Nephron progenitor cell (in vitro differentiated cells): ENCODE data around the gene JMJD7.
"Not testable (repeated sequence)": the region's sequence is repeated elsewhere in the genome, so short reads cannot be mapped to it uniquely, and the experiment has no call there.

ENCODE experiments used
- DNase-seq: peaks from one replicate; pipeline ENCODE4 v3.0.0; 2021
- H3K27ac Mint-ChIP-seq: 2 replicates; pipeline ENCODE4 v1.8.0; 2021; ENCODE audit warnings: mild to moderate bottlenecking, moderate library complexity, mixed read lengths
- H3K27me3 Mint-ChIP-seq: 2 replicates; pipeline ENCODE4 v1.8.0; 2021; ENCODE audit warnings: mild to moderate bottlenecking, low read depth, mixed read lengths; ENCODE audit not compliant: poor library complexity
- H3K36me3 Mint-ChIP-seq: 2 replicates; pipeline ENCODE4 v1.8.0; 2021; ENCODE audit warnings: low read depth, mixed read lengths
- H3K4me1 Mint-ChIP-seq: 2 replicates; pipeline ENCODE4 v1.8.0; 2021; ENCODE audit warnings: mixed read lengths
- H3K4me3 Mint-ChIP-seq: 2 replicates; pipeline ENCODE4 v1.8.0; 2021; ENCODE audit warnings: mild to moderate bottlenecking, moderate library complexity, mixed read lengths
- H3K9me3 Mint-ChIP-seq: 2 replicates; pipeline ENCODE4 v1.8.0; 2021; ENCODE audit warnings: mild to moderate bottlenecking, moderate library complexity, mixed read lengths
- TF ChIP-seq, protein P1 (sequence below): fragments of 200-600 bp; sonication (generic); IDR thresholded peaks from 2 replicates; pipeline ENCODE4 v1.5.0; 2021; ENCODE audit warnings: antibody characterized with exemption

JMJD7 gene

DNA sequence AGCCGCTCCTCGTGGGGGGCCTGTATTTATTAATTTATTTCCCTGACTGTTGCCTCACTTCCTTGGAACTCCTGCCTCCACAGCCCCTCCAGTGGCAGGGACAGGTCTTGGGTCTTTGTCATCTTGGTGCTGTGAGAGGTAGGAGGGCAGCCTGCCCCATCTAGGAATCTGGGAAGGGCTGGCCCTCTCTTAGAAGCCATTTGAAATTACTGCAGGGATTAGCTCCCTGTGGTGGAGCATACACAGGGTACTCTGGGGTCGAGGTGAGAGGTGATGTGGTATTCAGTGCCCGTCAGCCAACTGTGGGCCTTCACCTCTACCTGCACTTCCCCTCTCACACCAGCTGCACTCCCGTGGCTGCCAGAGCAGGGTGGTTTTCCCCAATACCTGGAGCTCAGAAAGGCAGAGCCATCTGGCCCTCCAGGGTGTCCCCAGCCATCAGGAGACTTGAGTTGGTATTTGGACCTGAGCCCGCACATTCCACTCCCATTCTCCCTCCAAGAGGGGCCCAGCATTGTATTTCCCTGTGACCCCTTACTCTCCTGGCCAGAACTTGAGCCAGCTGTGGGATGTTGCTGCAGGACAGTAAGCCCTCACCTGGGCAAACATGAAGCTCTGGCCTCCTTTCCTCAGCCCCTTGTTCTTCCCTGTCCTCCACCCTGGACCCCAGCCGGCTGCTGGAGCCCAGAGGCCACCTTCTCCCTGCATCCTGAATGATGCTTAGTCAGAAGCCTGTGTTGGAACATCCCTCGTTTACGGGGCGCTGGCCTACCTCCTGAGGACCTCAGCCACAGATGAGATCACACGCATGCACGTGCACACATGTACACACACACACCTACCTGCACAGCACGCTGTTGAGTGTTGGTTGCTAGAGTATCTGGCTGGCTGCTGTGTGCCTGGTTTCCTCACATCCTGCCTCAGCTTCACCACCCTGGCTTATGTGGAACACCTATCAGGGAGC is 2.0 kb upstream of the JMJD7 start:
- peaks cover 21% of the 10 kb centered on the region for H3K27me3 Mint-ChIP-seq
- peaks cover 16% of the 10 kb centered on the region for H3K4me1 Mint-ChIP-seq
- no peaks in the 10 kb centered on the region for H3K9me3 Mint-ChIP-seq
- DNase-seq, result no peak
- TF ChIP-seq, protein P1, sequence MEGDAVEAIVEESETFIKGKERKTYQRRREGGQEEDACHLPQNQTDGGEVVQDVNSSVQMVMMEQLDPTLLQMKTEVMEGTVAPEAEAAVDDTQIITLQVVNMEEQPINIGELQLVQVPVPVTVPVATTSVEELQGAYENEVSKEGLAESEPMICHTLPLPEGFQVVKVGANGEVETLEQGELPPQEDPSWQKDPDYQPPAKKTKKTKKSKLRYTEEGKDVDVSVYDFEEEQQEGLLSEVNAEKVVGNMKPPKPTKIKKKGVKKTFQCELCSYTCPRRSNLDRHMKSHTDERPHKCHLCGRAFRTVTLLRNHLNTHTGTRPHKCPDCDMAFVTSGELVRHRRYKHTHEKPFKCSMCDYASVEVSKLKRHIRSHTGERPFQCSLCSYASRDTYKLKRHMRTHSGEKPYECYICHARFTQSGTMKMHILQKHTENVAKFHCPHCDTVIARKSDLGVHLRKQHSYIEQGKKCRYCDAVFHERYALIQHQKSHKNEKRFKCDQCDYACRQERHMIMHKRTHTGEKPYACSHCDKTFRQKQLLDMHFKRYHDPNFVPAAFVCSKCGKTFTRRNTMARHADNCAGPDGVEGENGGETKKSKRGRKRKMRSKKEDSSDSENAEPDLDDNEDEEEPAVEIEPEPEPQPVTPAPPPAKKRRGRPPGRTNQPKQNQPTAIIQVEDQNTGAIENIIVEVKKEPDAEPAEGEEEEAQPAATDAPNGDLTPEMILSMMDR, result no peak
- peak overlapping the region; percentile 73 for H3K4me3 Mint-ChIP-seq
- no peak overlapping the region for H3K27ac Mint-ChIP-seq
- H3K36me3 Mint-ChIP-seq, result peaks cover 4% of the 10 kb centered on the region

DNA sequence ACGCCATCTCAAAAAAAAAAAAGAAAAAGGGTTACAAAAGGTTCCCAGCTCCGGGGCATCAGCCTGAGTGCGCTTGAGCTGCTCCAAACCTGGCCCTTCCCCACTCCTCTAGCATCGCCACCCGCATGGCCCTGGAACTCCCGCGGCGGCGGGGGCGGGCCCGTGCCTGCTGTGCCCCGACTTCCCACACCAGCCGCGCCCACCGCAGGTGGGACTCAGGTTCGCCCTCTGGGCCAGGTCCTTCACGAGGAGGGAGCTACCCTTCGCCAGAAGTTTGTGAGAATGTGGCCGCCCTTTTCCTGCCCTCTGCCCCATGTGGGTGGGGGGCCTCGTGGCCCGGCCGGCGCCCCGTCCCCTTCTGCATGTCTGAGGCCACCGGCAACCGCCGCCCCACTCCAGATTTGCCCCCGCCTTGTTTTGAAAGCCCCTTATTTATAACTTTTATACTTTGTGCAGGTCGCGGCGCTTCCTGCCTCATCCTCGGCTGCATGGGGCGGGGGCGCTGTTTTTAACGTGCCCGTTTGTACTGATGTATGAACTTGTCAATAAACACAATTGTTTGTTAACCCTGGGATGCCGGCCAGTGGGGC is 507 bp upstream of the JMJD7 start:
- no peak overlapping the region for H3K27ac Mint-ChIP-seq

DNA sequence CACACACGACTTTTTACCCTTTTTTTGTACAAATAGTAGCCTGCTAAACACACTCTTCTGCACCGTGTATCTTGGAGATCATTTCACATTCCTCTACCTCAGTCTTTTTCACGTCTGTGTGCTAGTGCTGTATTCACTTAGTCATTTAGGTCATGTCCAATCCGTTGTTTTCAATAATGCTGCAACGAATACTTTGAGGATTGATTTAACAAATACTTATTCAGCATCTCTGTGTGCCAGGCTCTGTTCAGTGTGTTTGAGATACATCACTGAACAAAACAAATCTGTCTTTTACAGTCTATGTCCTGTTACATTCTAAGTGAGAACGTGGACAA is 882 bp downstream of the JMJD7 start:
- TF ChIP-seq, protein P1, result no peak
- Mint-ChIP-seq H3K4me1 (peaks cover 16% of the 10 kb centered on the region), H3K36me3 (peaks cover 19% of the 10 kb centered on the region), H3K27ac (no peak overlapping the region), H3K27me3 (peaks cover 21% of the 10 kb centered on the region), H3K9me3 (no peaks in the 10 kb centered on the region), H3K4me3 (peak overlapping the region; percentile 94)
- no peak for DNase-seq

More for the DNA sequence above, 507 bp upstream of the JMJD7 start:
- Mint-ChIP-seq H3K4me1 (peaks cover 16% of the 10 kb centered on the region), H3K36me3 (peaks cover 15% of the 10 kb centered on the region), H3K4me3 (peak overlapping the region; percentile 94), H3K27me3 (peaks cover 21% of the 10 kb centered on the region), H3K9me3 (no peaks in the 10 kb centered on the region)
- TF ChIP-seq, protein P1, result no peak
- peak; percentile 29 for DNase-seq

DNA sequence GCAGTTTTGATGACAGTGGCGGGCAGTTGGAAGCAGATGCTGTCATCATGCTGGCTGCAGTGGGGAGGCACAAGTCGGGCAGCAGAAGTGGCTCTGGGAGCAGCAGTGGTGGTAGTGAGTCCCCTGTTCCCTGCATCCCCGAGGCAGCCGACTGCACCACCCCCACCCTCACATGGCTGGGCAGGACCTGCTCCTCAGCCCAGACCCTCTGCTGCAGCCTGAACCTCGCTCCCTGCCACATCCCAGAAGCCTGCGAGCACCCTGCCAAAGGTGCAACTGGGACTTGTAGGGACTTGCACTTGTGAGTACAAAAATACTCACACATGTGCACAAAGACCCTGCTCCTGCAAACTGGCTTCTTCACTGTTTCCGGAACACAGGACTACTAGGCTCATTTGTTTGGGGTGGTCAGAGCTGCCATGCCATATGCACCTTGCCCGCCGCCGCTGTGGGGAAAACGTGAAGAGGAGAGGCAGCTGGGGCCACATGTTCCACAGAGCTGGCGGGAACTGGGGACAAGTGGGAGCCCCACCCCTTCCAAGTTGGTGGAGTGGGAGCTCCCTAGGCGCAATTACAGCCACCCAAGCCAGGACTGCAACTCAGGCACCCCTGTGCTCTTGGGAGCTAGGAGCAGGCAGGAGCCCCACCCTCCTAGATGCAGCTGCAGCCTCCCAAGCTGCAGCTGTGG is 2.2 kb downstream of the JMJD7 start:
- TF ChIP-seq, protein P1, result no peak
- Mint-ChIP-seq H3K9me3 (no peaks in the 10 kb centered on the region), H3K27ac (no peak overlapping the region), H3K36me3 (peaks cover 15% of the 10 kb centered on the region), H3K27me3 (peaks cover 20% of the 10 kb centered on the region), H3K4me3 (no peak overlapping the region), H3K4me1 (peaks cover 16% of the 10 kb centered on the region)
- DNase-seq, result no peak

DNA sequence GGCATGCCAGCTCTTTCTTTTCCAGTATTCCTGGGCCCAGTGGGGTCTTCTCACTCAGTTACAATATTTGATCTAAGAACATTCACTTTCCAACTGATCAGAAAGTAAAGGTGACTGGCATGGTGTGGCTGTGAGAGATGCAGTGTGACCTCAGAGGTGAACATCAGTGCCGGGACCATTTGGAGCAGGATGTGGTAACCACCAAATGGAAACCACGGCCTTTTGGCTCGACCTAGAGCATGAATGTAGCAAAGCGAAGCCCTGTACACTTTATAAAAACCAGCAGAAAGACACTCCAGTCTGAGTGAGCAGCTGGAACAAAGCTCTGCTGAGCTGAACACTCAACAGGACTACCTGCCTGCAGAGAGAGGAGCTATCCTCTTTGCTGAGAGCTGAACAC is 3.4 kb downstream of the JMJD7 start:
- Mint-ChIP-seq H3K4me1 (peaks cover 16% of the 10 kb centered on the region), H3K27me3 (peaks cover 19% of the 10 kb centered on the region), H3K36me3 (peaks cover 15% of the 10 kb centered on the region)
- H3K4me3 Mint-ChIP-seq, H3K27ac Mint-ChIP-seq, H3K9me3 Mint-ChIP-seq, DNase-seq: not testable (repeated sequence)

DNA sequence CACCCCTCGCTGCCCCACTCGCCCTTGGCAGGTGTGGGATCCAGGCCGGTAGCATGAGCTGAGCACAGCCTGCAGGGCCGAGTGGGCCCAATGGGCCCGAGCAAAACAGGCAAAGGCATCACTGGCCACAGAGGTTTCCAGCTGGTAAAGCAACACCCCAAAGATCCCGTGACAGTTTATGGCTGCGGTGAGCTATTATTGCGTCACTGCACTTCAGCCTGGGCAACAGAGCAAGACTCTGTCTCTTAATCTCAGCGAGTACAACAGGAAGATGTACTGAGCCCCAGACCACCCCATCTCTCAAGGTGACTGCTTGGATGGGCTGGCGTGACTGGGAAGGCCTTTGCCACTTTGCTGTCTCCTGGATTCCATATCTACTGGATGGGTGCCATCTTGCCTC is 4.3 kb downstream of the JMJD7 start:
- TF ChIP-seq, protein P1, result no peak
- H3K4me3 Mint-ChIP-seq, result no peak overlapping the region
- H3K27me3 Mint-ChIP-seq, result peaks cover 11% of the 10 kb centered on the region
- DNase-seq, result no peak
- peaks cover 16% of the 10 kb centered on the region for H3K4me1 Mint-ChIP-seq
- no peak overlapping the region for H3K27ac Mint-ChIP-seq
- peaks cover 18% of the 10 kb centered on the region for H3K36me3 Mint-ChIP-seq
- H3K9me3 Mint-ChIP-seq, result no peaks in the 10 kb centered on the region
